ENCODE data around the gene LRRC14B.

The LRRC14B gene

GRCh38 chr5:191036-191948, at the start of gene LRRC14B:
LRRC14B (plus strand) TSS chr5:191495; CDS start chr5:191539, 44 bp downstream.
- DNase-seq, result no peak

GRCh38 chr5:141761-142160, 49.5 kb upstream of the LRRC14B start:
- DNase-seq, result no peak

DNA sequence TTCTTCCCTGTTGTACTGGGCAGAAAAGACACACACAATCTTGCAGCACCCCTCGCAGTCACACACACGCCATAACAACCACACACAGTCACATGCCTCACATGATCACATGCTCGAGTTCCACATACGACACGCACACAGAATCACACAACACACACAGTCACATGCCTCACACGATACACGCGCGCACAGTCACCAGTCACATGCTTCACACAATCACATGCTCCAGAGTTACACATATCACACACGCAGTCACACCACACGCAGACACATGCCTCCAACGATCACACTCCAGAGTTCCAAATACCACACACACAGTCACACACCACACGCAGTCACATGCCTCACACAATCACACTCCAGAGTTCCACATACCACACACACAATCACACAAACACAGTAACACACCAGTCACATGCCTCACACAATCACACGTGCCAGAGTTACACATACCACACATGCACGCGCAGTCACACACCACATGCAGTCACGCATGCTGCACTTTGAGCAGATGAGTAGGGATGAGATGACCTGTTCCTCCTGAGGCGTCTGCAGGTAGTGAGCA, 49.0 kb upstream of the LRRC14B start:
- no peak for DNase-seq

DNA sequence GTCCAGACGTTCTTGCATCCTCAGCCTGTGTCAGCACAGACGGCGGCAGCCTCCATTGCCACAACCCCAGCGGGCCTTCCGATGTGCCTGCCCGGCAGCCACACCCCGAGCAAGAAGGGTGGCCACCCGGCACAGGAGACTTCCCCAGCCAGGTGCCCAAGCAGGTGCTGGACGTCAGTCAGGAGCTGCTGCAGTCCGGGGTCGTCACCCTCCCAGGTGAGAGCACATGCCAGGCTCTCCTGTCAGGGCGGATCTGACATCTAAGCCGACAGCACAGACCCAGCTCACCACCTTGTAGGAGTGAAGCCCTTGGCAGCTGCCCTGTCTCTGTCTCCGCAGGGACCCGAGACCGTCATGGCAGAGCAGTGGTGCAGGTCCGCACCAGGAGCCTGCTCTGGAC, 48.3 kb upstream of the LRRC14B start:
- no peak for DNase-seq

DNA sequence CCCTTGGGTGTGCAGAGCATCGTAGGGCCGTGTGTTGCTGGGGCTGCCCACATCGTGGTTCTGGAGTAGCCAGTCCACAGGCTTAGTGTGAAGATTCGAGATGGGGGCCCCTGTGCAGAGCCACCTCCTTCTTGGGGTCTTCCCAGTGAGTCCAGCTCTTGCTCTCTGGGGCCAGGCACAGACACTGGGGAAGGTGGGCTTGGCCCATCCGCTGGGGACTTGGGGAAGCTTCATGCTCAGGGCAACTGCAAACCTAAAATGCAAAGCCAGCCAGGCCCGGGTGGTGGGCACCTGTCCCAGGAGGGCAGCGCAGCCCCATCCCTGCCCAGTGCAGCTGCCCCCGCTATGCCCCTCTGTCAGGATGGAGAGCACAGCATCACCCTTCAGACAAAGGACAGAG, 46.4 kb upstream of the LRRC14B start:
- DNase-seq, result no peak

DNA sequence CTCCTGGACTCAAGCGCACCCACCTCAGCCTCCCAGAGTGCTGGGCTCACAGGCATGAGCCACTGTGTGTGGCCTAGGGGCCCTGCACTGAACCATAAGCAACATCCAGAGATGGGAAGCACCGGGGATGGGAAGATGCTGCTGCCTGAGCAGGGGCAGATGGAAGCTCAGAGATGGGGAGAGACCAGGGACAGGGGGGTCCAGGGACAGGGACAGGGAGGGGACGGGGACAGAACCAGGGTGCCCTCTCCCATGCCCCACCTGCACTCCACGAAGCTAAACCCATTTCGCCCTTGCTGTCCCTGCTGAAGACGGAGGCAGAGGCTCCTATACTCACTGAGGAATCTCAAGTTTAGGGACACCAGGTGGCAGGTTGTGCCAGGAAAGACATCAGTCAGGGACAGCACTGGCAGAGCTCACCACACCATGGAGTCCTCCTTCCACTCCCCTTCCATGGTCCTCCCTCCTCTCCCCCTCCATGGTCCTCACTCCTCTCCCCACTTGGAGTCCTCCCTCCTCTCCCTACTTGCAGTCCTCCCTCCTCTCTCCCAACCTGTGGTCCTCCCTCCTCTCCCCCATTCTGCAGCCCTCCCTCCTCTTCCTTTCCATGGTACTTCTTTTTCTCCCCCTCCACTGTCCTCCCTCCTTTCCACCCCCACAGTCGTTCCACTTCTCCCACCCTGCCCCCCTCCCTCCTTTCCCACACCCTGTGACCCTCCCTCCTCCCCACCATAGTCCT, 45.5 kb upstream of the LRRC14B start:
- DNase-seq, result no peak

DNA sequence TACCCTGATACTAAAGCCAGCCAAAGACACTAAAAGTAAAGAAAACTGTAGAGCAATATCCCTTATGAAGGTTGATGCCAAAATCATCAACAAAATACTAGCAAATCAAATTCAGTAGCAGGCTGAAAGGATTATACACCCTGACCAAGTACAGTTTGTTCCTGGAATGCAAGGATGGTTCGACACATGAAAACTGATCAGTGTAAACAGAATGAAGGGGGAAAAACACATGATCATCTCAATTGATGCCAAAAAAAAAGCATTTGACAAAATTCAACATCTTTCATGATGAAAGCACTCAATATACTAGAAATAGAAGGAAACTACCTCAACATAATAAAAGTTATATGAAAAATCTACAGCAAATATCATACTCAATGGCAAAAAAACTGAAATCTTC, 43.5 kb upstream of the LRRC14B start:
- no peak for DNase-seq

GRCh38 chr5:149745-150485, 41.4 kb upstream of the LRRC14B start:
- DNase-seq, result peak; percentile 25

DNA sequence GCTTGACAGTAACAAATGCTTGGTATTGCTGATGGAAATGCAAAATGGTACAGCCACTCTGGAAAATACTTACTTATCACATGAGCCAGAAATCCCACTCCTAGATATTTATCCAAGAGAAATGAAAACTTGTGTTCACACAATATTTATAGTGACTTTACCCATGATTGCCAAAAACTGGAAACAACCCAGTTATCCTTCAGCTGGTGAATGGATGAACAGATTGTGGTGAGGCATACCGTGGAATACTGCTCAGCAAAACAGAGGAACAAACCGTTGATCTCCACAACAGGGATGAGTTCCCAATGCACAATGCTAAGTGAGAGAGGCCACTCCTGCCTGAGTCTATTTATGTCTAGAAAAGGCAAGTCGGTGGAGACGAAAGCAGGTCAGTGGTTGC, 40.5 kb upstream of the LRRC14B start:
- DNase-seq, result no peak

DNA sequence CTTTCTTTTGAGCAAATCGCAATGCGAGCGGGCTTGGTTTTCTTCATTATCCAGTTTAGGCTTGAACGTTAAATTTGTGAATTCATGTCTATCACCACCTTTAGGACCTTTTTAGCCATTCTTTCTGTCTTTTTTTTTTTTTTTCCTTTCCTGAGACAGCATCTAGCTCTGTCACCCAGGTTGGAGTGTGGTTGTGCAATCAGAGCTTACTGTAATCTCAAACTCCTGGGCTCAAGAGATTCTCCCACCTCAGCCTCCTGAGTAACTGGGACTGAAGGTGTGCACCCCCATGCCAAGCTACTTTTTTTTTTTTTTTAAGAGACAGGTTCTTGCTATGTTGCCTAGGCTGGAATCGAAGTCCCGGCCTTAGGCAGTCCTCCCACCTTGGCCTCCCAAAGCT, 39.2 kb upstream of the LRRC14B start:
- DNase-seq, result no peak

DNA sequence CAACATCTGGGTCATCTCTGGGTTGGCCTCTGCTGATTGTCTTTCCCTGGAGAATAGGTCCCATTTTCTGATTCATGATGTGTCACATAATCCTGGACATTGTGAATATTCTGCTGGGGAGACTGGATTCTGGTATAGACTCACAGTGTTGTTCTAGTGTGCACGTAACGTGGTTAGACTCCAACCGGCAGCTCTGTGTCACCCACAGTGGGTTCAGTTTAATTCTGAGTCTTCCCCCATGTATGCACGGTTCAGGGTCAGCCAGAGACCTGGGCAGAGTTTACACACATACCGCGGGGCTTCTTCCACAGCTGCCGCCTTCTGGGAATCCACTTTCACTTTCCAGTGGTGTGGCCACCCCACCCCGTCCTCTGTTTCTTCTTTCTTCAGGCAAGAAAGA, 38.0 kb upstream of the LRRC14B start:
- DNase-seq, result no peak

GRCh38 chr5:154236-154635, 37.1 kb upstream of the LRRC14B start:
- no peak for DNase-seq

DNA sequence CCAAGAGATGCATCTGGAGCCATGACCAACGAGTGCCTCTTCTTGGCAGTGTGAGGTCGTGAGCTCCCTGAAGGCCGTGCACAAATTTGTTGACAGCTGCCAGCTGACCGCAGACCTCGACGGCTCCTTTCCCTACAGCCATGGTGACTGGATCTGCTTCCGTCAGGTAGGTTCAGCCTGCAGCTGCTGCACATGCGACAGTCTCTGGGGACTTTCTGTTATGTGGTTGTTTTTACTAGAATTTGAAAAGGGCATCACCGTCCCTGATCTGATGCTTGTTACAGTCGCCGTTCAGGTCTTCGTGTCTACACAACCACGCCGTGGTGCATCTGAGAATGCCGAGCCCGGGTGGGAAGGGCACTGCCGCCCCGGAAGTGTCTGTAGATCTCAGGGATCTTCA, 36.5 kb upstream of the LRRC14B start:
- no peak for DNase-seq

DNA sequence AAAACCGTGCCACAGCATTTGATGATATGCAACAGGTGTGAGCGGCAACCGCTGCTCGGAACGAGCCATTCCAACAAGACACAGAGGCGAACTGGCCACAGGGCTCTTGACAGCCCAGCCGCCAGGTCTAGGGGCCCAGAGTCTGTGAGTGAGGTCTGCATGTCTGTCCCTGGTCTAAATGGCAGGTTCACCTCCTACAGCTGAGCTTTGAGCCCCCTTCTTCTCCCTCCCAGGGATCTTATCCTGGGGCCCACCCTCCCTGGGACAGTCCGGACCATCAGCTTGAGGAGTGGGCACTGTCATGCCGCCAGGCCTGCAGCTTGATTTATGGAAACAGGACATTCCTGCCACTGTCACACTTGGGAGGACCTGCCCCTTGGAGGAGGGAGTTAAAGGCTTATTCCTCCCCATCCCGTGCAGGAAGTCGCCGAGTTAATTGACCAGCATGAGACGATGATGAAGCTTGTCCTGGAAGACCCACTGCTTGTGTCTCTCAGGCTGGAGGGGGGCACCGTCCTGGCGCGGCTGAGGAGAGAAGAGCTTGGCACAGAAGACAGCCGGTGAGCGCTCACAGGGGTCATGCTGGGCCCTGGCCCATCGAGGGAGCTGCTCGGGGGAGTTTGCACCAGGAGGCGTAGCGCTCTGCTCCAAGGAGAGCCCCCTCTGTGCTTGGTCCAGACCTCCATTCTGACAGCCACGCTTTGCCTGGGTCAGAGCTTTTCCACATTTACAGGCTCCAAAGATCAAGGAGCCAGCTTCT, 35.5 kb upstream of the LRRC14B start:
- no peak for DNase-seq

GRCh38 chr5:156411-157072, 34.8 kb upstream of the LRRC14B start:
- DNase-seq, result no peak

DNA sequence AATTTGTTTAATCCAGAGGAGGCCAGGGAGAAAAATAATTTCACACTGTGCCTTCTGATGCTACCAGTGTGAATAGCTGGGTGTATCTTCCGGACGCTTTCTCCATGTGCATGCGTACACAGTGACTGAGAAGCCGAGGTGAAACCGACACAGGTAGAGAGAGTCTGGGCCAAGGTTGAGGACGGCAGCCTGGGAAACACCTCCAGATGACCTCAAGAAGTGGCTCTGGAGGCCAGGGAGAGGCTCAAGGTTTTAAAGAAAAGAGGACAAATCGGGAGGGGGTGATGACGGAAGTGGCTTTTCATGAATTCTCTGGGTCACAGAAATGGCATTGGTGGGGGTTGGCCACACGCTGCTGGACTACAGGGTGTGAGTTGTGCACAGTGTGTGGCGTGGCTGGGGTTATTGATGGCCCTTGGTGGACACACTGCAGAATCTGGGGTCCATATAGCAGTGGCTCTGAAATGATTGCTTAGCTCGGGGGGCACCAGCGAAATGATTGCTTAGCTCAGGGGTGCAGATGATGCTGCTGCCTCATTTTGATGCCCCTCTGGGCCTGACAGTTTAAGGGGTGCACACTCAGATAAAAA, 34.1 kb upstream of the LRRC14B start:
- no peak for DNase-seq

- no peak for DNase-seq
Measured at GRCh38 chr5:157801-158200, 33.5 kb upstream of the LRRC14B start.

GRCh38 chr5:158807-159447, 32.4 kb upstream of the LRRC14B start:
- DNase-seq, result no peak

DNA sequence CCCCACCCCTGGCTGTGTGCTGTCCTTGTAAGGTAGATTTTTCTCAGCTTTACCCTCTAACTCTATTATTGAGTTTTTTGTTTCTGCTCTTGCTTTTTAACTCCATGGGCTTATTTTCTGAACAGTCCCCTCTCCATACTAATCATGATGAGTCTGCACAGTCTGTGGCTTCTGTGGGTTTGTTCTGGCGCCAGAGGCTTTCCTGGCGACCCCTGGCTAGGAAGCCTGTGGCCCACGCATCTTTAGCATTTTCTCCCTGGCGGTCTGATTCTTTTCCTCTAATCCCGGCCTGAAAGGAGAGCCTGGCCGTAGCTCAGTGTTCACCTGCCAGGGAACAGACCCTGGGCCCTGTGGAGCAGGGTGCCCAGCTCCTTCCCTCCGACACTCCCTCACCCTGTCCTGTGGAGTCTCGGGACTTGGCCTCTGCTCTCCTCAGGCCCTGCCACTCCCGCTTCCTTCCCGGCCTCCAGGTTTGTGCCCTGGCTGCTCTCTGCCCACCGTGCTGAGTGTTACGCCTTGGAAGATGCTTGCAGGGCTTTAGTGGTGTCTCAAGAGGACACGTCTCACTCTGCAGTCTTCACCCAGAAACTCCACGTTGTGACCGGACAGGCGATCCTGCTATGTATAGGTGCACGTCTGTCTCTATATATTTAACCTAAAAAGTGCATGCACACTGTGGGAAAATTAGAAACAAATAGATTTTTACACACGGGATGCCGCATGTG, 31.7 kb upstream of the LRRC14B start:
- DNase-seq, result no peak

DNA sequence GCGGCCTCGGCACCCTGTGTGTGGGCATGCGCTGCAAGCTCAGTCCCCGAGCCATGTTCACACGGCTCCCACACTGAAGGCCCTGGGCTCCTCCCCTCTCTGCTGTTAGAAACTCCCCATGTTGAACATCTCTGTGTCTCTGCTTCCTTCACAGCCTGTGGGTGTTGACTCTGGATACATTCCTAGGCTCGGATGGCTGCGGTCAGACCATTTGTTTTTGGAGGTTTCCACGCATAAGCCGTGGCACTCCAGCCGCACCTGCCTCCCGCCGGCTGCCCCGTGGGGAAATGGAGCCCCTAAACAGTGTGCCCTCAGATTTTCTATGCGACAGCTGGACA, 31.2 kb upstream of the LRRC14B start:
- DNase-seq, result no peak
